HG02973 (cell line): Measurements from ENCODE around the gene EBPL.

Experiments
- ATAC-seq: cut with Tn5 transposase; IDR thresholded peaks from one replicate; pipeline ENCODE4 v1.9.1; 2021; ENCODE audit warnings: moderate library complexity; ENCODE audit not compliant: unreplicated experiment

The EBPL gene

DNA sequence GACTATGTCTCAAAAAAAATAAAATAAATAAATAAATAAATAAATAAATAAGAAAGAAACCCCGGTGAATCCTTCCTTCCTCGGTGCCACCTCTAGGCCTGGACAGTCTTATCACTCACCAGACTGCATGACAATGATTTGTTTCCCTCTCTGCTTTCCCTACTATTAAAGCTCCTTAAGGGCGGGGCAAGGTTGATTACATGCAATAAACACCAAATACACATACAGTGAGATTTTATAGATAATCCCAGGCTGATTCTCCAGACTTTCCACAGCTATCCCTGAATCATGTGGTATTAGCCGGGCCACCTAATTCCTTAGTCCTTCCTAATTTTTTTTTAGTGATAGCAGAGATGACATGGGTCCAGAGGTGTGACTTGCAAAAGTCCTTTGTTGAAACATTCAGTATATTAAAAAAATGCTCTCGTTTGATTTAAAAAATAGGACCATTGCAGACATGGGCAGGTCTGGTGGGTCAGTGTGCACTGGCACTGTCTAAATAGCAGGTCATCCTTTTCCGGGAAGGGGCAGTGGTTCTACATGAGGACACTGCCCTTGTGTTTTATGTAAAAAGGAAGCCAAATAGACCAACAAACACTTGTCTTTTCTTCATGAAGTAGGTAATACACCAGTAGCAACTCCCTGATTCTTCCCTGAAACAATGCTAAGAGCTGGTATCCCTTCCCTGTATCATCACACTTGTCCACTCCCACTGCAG is 14.5 kb downstream of the EBPL start:
- no peak for ATAC-seq

DNA sequence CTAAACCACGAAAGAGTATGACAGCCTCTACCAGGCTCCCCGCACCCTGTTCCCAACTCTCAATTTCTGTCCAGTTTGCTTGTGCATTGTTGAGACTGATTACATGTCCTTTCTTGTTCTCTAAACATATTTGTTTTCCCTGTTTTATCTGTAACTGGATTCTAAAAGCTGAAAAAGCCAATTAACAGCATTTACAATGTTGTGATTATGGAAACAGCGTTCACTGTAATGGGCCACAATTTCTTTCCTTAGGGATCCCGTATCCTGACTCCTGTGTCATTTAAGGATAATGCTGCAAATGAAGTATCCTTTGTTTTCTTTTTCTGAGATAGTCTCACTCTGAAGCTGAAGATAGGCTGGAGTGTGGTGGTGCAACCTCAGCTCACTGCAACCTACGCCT is 20.5 kb downstream of the EBPL start:
- ATAC-seq = no peak

DNA sequence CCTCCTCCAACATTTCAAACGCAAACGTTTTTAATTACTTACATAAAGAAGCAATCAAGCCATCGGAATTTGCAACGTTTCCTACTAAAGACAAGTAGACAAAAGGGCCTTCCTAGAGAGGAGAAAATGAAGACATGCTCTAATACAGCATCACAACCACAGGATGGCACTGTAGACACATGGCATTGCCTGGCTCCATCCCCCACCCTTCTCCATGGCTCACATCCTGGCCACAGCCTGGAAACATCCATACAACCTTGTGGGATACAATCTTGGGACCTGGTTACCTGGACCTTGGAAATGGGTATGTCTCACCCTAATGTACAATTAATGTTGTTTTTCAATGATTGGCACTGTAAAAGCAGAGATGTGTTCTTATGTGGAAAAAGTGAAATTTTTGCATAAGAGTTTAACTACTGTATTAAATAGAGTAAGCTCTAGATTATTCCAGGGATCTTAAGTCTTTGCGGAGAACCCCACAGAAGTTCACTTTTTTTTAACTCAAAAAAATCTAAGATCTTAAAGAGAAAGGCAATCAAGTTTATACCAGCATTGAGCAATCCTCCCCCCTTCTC is 21.5 kb downstream of the EBPL start:
- no peak for ATAC-seq

DNA sequence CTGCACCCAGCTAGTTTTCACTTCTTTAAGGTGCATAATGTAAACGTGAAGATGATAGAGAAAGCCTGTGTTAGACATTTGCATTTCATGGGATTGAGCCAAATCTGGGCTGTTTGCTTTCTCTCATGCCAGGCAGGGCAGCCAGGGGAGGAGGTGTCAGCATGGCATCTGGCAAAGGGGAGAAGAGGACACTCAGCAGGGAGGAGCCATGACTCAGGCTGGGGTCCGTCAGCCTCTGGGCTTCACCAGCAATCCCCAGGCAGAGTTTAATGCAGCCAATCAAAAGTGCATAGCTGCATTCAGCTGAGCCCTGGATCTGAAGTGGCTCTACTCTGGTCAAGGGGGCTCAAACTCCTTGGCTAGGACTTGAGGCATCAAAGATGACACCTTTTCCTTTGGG is 23.5 kb downstream of the EBPL start:
- ATAC-seq = no peak

DNA sequence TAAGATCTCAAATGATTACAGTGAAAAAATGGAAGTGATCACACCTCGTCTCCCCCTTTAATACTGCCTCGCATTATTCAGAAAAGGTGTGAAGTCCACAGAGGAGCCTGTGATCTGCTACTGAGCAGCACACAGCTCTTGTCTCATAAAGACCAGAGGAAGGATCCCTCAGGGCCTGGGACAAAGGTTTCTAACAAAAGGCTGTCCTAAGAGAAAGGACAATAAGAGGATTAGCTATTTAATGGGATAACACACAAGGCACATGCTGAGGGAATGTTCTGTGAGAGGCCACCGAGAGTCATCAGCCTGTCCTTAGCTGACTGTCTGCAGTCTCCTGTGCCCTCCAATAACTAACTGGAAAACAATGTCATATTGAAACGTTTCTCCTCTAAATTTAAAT is 26.7 kb downstream of the EBPL start:
- ATAC-seq = no peak

DNA sequence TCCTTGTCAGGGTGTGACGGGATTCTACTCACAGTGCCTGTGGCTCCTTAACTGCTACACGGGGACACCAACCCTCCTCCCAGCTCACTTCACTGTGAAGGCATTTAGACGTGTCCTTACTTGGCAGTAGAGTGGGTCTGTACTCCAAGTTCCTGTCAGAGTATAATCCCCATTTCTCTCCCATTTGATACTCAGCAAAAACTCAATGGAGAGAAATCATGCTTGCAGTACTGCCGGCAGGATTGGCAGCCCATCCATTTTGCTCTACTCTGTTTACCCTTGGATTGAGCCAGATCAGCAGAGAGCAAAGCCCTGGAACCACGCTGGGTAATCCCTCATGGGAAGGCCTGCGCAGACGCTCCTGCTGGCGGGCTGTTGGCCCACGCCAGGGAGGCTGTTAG is 34.0 kb downstream of the EBPL start:
- no peak for ATAC-seq

DNA sequence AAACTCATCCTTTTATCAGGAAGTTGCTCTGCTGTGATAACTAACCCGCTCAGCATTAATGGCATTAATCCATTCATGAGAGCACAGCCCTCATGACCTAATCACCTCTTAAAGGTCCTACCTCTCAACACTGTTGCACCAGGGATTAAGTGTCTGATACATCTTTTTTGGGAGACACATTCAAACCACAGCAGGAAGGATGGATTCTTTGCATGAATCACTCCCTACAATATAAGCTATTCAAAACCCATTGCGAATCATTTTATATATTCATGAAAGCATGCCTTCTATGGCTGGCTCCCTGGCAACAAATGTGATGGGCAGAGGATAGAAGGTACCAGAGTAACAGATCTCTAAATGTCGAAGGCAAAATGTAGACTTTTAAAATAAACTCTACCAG is 35.4 kb downstream of the EBPL start:
- ATAC-seq = no peak

DNA sequence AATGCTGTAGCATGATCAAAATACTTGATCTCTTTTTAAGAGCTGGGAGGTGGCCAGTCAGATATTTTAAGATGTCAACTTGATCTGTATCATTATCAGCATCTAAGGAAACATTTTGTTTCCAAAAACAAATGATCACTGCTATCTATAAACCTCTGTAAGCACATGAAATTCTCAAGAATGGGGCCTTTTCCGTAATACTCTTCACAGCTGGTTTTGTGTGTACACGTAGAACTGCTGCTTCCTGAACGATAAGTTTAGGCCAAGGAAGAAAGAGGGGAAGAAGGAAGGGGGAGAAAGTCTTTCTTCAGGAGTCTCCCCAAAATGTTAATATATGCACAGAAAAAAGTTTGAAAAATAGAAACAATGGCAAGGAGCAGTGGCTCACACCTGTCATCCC is 37.3 kb downstream of the EBPL start:
- ATAC-seq = no peak

DNA sequence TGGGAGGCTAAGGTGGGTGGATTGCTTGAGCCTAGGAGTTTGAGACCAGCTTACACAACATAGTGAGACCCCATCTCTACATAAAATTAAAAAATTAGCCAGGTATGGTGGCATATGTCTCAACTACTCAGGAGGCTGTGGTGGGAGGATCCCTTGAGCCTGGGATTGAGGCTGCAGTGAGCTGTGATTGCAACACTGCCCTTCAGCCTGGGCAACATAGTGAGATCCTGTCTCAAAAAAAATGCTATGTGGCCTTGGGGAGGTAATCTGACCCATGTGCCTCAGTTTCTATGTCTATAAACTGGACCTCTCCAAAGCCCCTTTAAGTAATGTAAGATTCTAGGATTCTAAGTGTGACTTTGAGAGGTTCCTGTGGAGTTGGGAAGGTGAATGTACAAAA is 37.8 kb downstream of the EBPL start:
- ATAC-seq = no peak

DNA sequence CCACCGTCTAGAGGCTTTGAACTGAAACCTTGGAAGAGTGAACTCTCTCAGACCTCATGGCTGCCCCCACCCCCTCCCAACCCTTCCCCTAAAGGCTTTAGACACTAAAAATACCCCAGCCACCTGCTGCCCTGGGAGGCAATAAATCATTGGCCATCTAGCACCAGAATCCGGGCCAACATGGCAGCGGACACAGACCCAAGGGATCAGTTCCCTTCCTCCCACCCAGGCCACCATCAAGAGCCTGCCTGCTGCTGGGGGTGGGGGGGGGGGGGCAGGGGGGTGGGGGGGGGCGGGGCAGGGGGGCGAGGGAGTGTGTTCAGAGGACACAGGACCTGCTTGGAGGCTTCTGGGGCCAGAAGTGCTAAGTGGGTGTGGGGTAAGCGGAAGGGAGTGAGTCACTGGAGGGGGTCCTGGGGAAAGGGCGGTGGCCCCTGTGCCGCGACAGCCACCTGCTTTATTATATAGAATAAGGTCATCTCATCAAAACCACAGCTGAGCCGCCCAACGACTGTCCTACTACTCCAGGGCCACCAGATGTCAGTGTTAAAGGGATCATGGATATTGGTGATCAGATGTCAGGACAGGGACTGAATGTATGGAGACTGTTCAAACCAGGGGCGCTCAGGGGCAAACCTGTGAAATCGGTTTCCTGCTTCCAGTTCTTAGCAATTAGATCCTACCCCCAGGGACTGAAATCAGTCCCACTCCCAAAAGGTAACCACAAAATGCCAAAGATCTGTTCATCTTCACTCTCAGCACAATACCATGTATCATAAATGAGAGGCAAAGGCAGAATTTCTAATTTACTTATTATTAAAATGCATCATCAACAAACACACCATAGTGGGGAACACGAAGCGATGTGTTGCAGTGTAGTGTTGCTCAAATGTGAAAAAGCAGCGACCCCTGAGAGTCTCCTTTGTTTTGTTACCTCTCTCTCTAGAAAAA is 38.7 kb downstream of the EBPL start:
- no peak for ATAC-seq

DNA sequence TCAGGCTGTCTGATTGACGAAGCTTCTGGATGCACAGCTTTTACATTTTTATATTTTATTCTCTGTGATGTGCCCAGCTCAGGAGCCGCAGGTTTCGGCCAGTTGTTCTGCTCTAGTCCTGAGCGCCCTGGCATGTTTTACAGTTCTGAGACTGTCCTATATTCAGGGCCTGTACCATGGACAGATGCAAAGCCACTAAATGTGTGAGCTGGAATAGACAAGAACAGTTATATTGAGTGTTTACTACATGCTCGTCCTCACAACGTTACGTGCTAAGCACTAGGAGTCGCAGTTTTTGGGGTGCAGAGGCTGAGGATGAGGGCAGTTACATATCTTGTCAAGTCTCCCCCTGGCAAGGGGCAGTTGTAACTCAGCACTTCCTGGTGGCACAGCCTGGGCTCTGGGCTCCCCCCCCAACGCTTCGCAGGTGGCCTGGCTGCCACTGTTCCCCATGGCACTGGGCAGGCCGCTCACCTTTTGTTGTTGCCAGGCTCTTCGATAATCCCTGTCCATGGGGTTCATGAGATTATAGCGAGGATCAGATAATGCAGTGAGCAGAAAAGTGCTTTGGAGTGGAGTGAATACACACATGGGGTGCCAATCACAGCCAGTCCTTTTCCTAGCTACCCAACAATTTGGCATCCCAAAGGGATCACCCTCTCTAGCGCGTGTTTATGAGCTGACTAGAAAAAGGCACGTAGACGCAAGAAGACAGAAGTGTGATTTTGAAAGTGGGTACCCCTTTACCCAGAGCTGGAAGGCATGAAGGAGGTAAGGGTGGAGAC is 39.5 kb downstream of the EBPL start:
- no peak for ATAC-seq

DNA sequence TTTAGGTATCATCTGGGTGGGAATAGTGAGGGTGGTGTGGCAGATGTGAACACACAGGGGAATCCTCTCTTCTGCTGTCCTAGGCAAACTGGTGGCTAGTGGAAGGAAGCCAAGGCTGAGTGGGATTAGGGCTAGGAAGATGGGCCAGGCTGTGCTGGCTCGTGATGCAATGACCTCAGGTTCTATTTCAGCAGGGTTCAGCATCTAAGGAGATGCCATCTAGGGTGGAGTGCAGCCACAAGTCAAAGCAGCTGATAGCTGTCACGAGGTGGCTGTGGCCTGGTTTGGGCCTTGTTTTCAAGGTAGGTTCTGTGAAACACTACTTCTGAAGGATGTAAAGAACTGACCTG is 41.3 kb downstream of the EBPL start:
- no peak for ATAC-seq

DNA sequence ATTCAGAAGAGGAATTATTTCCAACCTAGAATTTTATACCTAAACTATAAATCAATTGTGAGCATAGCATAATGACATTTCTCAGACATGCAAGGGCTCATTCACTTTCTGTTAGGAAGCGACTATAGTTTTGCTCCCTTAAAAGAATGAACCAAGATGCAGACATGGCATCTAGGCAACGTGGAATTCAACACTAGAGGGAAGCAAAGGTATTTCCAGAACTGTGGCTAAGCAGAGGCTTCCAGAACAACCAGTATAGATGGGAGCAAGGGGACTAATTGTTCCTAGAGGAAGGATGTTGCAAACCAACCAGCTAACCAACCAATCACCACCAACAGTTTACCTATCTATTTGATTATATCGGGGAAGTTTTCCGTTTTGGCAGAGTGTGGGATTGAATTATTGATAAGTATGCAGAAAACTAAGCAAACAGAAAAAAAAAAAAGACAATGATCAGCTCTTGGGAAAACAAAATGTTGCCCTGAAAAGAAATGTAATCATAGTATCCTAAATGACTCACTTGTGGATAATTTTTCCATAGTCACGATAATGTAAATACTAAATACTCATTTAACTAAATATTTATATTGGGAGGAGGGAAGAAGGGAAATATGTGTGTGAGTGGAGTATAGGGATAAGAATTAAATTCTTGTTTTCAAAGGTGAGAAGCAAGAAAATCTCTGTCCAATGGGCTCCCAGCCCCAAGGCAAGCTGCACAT is 41.9 kb downstream of the EBPL start:
- no peak for ATAC-seq

DNA sequence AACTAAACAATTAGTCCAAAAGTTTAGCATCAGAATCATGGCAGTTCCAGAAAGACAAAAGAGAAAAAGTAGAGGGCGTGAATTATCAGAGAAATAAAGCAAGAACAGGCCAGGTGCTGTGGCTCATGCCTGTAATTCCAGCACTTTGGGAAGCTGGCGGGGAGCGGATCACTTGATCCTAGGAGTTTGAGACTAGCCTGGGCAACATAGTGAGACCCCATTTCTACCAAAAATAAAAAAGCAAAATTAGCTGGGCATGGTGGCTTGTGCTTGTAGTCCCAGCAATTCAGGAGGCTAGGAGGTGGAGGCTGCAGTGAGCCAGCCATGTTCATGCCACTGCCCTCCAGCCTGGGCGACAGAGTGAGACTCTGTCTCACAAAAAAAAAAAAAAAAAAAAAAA is 44.6 kb downstream of the EBPL start:
- ATAC-seq = no peak

DNA sequence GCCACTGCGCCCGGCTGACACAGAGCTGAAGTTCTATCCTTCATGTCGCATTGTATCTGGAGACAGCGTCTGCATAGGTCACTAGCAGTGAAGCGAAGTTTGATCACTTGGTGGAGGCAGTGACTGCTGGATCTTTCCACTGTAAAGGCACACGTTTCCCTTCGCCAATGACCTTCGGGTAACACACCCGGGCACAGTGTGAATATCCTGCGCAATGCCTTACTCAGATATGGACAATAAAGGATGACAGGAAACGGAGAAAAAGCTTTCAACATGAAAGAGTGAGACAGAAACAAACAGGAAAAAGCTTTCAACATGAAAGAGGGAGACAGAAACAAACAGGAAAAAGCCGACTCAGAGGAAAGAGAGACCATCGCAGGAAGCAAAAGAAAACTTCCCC is 45.8 kb downstream of the EBPL start:
- no peak for ATAC-seq

DNA sequence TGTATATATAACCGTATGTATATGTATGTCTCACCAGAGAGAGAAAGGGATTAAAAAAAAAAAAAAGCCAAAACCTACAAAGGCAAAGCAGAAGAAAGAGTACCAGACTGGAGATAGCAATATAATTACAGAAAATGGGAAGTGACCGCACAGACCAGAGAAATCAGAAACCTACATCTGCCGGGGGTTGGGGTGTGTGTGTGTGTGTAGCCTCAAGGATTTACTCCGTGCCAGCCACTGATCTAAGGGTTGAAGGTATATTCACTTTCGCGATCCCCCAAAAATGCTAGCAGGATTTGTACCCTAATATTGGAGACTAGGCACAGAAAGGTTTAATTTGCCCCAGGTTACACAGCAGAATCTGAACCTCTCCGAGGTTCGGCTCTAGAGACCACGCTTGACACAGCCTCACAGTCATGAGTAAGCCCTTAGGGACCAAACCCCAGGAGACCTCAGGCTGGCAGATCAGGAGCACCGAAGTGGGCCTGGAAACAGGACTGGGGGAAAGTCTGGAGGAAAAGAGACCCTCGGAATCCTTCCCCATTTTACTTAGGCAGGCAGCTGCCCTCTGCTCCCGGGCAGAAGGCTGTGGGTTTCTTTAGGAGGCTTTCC is 48.1 kb downstream of the EBPL start:
- ATAC-seq = no peak

DNA sequence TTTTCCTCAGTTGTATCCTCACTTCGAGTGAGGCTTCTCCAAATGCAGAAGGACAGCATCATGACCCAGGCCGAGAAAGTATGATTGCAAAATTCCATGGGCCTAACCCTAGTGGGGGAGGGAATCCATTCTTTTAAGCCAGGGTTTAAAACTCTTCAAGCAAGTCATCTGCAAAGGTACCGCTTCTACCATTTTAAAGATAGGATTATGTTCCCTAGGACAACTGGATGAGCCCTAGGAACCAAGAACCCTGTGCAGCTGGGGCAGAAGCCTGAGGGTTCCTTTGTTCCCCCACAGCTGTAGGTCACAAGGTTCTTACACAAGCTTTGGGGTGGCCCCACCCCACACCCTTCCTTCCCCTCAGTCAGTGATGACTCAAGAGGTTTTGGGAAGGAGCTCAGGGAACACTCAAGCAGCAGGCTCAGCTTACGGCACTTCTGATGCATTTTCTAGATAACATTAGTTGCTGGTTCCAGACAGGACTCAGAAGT is 49.4 kb downstream of the EBPL start:
- no peak for ATAC-seq

DNA sequence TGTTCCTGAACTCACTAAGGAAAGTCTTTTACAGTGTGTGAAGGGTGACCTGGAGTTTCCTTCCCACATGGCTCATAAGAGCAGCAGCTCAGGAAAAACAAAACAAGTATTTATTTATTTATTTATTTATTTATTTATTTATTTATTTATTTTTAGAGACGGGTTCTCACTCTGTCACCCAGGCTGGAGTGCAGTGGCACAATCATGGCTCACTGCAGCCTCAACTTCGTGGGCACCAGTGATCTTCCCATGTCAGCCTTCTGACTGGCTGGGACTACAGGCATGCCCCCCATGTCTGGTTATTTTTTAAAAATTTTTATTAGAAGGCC is 52.6 kb downstream of the EBPL start:
- ATAC-seq = no peak

DNA sequence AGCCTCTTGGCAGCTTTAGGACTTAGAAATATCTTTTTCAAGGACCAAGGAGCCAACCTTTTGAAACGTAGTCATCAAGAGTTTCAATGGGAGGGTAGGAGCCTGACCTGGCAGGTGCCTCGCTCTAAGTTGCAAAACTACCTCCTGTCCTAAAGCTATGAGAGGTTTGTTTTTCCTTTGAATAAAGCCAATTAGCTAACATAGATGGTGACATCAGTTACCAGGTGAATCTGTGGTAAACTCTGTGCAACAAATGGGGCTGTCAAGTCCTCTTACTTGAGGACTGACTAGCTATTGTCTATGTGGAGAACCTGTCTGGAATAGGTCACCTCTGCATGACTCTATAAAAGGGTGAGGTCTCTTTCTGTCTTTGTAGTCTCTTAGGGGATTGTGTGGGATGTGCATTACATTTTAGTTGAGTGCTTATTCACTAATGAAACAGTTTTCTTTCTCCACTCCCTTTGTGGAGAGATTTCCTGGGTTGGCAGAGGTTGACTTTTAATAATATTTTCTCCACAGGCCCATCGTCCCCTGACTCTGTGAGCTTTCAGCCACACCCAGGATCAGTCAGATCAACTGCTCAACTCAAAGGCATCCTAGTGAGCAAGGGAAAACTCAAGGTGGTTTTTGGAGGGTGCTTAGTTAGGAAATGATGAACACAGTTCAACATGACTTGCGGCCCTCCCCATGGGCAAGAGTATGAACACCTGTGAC is 53.1 kb downstream of the EBPL start:
- ATAC-seq = no peak

DNA sequence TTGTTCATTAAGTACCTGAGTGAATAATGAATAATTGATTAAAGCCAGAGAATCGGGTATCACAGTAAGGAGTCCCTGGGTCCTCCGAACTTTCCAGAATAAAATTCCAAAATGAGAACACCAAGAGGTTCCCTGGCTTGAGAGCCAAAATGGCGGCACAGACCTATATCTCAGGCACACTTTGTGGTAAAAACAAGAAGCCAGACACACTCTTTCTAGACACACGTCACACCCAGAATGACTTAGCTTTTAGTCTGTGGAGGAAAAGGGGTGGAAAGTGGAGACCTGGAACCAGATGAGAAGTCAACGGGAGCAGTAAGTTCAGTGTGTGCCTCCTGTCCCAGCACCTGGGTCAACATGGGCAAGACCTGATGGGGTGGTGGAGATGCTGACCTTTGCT is 54.6 kb downstream of the EBPL start:
- no peak for ATAC-seq
